Activated T-cell treated with anti-CD3 and anti-CD28 coated beads, Interleukin-2, amount 50 U/mL, for 48 hours (primary cell): Measurements from ENCODE around the gene IGSF9.
A peak's percentile ranks its signal among the peaks of the same experiment; 100 is the strongest.

Source experiments
- DNase-seq, 2 experiments: peaks; one replicate each; pipeline ENCODE4 v3.0.0-alpha.2; 2020

The IGSF9 gene

DNA sequence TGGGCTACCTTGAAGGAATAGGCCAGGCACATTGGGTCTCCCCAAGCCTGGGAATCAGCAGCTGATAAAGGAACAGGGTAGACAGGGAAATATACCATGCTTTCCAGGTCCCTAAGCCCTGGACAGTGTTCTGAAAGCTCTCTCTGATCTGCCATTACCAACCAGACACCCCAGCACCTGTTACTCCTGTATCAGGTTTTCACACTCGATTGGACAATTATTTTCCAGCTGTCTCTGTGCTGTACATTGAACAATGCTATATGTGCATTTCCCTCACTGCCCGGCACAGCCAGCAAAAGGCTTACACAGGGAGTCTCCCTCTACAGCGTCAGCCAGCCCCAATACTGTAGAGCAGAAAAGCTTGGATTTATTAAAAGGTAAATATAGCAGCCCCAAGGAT lies 50.1 kb downstream of the IGSF9 start:
- DNase-seq: no peak

DNA sequence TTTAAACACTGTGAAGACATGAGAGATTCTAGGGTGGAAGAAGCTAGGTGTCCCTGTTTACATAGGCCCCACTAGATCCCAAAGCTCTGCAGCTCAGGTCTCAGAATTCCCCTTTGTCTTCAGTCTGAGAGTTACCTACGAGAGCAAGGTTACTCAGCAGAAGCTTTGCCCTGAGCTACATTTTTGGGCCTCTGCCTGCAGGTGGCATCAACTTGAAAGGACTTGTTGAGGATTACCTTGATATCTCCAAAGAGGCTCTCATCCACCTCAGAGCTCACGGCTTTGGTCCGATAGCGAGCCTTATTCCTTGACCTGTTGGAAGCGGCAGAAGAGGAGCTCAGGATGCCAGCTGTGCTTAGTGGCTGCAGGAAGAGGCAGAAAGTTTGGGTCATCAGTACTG lies 52.5 kb downstream of the IGSF9 start:
- no peak for DNase-seq

DNA sequence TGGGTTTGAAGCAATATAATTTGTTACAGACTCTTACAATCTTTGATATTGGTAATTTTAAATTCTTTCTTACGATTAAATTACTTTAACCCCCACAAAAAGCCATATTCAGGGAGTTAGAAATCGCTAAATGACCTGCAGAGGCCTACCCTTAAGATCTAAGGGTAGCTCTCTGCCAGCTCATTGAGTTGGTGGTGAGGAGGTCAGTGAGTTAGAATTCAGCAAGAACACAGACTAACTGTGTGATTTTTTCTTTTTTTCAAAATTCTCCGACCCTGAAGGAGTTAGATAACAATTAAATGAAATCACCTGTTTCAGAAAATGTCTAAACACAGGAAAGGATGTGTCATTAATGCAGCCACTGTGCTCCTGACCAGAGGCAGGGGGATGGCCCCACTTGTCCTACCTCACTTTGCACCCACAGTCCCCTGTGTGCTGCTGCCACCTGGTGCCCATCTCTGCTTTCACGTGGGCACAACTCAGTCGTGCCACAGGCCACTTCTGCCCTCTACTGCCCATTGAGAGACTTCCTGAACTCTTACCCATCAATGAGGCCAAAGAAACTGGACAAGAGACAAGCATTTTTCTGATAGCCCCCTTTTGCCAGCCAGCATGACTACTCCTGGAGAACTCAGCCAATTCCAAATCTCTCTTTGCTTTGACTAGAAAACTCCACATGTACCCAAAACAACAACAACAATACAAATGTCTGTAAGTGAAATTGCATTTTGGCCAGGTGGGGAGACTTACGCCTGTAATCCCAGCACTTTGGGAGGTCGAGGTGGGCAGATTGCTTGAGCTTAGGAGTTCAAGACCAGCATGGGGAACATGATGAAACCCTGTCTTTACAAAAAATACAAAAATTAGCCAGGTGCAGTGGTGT lies 53.9 kb downstream of the IGSF9 start:
- DNase-seq: peak; percentile 86

DNA sequence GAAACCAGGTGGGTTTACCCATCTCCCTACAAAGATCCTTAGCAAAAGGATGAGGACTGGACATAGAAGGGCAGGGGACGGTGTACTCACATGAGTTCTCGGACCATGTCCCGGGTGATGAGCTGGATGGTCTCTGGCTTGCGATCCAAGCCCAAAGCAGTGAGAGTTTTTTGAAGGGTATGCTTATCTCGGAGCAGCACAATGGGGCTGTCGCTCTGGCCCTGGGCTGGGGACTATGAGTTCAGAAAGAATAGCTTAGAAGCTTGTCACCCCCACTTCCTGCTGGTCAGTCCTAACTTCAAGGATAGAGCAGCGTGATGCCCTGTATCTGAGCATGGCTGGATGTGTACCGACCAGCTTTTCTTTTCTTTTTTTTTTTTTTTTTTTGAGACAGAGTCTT lies 55.0 kb downstream of the IGSF9 start:
- DNase-seq: no peak

DNA sequence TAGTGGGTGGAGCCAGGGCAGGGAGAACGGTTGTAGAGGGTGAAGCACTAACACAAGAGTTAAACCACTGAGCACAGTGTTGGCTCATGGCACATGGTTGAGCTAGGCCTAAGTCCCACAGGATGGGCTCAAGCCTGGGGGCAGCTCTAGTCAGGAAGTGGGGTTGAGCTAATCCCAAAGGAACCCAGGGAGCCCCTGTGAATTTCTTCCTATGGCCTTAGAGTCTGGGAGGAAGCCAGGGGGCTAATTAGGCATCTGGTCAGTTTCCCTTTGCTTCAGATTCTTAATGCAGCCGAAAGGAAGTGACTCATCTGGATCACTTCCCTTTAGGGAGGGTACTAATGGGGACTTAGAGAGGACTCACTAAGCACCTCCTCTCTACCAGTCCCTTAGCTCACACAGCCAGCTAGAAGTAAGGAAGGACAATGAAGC lies 55.6 kb downstream of the IGSF9 start:
- DNase-seq: no peak

DNA sequence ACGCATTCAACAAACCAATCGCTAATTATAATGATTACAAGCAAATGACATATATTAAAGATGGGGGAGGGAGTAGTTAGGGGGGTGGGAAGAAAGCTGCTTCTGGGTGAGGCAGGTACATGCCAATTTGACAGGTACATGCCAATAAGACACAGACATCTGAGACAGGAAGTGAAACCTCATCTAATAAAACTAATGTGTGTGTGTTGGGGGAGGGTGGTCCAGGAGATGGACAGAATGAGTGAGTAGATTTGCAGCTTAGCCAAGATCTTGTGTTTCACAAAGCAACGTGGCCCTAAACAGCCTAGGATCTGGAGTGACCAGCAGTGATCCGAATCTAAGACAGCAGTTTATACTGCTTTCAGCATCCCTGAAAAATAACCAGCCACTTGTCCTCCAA lies 56.2 kb downstream of the IGSF9 start:
- no peak for DNase-seq

DNA sequence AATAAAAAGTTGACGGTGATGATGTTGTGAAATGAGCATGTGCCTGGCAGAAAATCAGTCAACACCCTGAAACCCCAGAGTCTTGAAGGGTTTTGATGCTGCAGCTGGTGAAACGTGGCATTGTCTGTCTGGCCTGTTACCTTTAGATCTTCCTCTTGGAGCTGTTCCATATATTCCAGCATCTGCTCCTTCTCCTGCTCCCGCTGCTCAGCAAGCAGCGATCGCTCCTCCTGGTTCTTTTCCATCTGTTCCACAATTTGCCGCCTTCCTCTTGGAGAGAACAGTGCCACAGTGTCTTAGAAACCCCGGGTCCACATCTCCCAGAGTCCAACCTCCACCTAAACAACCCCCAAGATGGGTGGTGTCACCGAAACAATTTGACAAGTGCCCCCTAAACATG lies 61.1 kb downstream of the IGSF9 start:
- no peak for DNase-seq

DNA sequence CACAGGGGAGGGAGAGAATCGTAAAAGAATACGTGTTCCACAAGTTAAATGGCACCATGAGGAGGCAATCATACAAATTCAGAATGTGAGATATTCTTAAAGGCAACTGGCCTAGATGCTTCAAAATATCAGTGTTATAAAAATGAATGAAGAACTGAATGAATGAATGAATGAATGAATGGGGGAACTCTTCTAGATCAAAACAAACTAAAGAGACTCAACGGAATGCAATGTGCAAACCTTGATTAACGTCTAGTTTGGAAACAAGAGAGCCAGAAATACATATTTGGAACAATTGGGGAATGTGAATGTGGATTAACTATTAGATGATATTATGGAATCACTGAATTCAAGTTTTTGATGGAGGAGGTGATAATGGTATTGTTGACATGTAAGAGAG lies 62.3 kb downstream of the IGSF9 start:
- DNase-seq: no peak

DNA sequence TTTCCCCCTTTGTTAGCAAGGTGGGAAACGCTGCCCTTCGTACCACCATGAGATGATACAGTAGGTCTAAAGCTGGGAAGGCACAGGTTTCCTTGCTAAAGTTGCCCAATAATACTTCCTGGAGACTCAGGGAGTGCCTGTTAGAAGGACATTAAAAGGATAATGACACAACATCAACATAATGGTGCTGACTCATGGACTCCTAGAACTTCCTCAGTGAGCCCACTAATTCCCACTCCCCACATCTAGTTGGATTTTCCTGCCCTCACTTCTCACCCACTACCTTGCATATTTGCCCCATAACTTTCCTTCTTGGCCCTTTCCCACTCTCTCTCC lies 62.9 kb downstream of the IGSF9 start:
- no peak for DNase-seq

DNA sequence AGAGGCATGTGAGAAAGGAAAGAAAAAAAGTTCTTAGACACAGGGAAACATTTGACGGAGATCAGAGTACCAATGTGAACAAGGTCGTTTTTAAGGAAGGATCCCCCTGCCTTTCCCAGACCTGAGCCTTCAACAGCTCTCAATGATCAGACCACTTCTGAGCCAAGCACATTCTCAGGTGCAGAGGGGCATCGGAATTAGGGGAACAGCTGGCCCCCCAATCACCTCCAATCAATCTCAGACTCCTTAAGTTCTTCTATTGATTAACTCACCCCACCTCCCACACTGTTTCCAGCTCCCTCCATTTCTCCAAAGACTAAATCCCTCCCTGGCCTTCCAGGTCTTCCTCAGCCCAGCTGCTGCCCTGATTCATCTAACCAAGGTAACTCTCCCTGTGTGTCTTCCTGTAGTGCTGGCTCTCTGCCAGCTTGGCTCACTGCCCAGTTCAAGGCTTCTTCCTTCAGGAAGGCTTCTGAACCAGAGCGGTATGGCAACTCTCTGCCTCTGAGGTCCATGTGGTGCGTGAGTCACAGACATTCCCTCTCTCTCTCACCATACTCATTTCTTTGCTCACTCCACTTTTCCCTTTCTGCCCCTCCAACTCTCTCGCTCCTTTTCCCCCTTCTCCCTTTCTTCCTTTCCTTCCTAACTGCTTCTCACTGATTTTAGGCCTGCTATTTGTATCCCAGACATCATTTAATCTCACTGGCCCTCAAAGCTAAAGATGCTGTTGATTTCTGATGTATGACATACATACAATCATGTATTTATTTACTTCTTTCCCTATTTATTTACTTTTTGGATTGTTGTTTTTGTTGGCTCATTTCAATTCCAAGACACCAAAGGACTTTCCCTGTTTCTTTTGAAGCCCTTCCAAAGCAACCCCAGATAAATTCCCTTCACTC lies 63.5 kb downstream of the IGSF9 start:
- DNase-seq: peak in 1 of 2 experiments; percentile 32

DNA sequence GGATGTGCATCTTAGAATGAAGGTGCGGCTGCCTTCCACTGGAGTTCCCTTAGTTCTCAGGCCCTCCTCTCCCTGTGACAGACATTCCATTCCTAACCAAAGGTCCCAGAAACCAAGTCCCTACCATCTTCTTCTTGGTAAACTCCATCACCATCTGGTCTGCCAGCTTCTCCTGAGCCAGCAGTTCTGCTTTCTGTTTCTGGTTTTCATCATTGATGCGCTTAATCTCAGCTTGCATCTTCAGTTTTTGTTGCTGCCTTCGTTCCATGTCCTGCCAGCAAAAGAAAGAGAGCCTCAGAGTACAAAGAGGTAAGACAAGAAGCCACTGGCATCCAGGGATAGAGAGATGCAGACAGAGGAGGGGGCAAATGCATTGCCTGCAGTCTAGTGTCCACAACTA lies 65.0 kb downstream of the IGSF9 start:
- DNase-seq: no peak

DNA sequence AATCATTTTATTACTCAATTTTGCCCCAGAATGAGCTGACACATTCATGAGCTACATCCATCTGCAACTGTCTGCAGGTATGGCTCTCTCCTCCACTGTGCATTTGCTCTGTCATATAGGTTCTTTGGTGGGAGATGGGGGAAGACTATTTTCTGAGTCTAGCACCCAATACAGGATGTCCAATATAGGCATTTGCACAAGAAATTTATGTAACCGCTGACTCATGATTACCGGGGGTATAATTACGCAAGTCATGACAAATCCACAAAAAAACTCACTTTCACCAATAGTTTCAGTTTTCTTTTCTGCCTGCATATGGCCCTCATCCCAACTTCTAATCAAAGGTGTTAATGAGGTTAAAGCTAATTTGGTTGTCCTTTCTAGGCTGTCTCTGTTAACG lies 65.4 kb downstream of the IGSF9 start:
- no peak for DNase-seq

DNA sequence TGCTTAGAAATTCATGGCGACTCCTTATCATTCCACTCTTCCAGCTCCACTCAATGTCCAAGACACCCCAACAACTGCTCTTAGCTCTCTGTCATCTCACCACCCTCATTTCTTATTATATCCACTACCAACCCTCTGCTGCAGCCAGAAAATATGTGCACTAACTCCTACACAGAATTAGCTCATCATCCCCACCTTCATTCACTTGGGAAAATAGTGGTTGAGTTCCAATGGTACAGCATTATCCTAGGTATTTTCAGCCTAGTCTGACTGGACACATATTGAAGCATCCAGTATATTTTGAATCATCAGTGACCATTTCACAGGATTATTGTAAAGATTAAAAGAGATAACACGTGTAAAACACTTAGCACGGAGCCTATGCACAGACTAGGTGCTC lies 66.3 kb downstream of the IGSF9 start:
- DNase-seq: no peak

DNA sequence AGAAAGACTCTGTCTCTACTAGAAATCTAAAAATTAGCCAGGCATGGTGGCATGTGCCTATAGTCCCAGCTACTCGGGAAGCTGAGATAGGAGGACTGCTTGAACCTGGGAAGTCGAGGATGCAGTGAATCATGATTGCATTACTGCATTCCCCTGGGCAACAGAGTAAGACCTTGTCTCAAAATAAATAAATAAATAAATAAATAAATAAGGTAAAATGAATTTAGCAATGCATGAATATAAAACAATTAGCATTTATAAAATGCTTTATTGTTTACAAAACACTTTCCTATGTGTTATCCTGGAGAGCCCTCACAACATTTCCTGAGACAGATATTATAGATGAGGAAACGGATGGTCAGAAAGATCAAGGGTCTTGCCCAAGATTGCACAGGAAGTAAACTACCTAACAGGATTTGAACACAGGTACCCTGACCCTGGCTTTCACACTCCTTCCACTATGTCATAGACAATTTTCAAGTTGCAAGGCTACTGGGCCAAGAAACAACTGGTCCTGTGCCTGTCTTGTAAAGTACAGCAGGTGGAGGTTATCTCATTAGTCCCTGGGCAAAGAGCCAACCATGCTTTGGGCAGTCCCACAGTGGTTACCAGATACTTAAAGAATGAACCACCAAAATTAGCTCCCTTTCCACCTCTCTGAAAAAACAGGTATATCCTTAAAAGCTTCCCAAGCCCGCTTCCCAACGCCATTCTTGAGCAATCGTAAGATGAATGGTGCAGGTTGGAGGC lies 67.5 kb downstream of the IGSF9 start:
- no peak for DNase-seq
